ENCODE measurements around the gene DR1. TPM values are rescaled to one million over a fixed set of nuclear protein-coding genes. Genes with fewer than 3 reads are reported as not detected.

Gene DR1
- polyA plus RNA-seq, 3 donors: 13.5 to 61.8 (median 61.0) TPM

- H3K4me2 ChIP-seq (replicated peaks; ENCODE audit: extremely low read depth, low read length, poor library complexity, severe bottlenecking): no peak overlapping the region
- H3K27ac ChIP-seq (ENCODE audit: low read depth in 1 of 2, low read length in 2 of 2): no peak overlapping the region
- no CpG with 5 or more reads among the region's 1 CpG for WGBS (ENCODE audit: insufficient coverage)
- Mint-ChIP-seq H3K4me3 (no peak overlapping the region), H3K27ac (no peak overlapping the region), H3K27me3 (ENCODE audit: low read depth in 3 of 3) (peaks cover 0 to 1% (median 0%) of the 10 kb centered on the region in 3 donors), H3K9me3 (peaks cover 0 to 3% (median 0%) of the 10 kb centered on the region in 7 donors), H3K36me3 (peaks cover 0 to 6% of the 10 kb centered on the region in 2 donors), H3K4me1 (no peaks in the 10 kb centered on the region)
- H4K20me1 ChIP-seq (ENCODE audit: insufficient read depth, low read length): no peaks in the 10 kb centered on the region
- H3K4me1 ChIP-seq (ENCODE audit: control insufficient read depth in 1 of 2, insufficient read depth in 2 of 2, low read length in 2 of 2): no peaks in the 10 kb centered on the region
- H3K27me3 ChIP-seq (ENCODE audit: control insufficient read depth in 2 of 2, insufficient read depth in 2 of 2, low read length in 2 of 2): no peaks in the 10 kb centered on the region
- TF ChIP-seq CTCF (IDR thresholded peaks at IDR 0.05): no peak
- no peak overlapping the region for H2AFZ ChIP-seq (ENCODE audit: insufficient read depth, low read depth, low read length, poor library complexity, severe bottlenecking)
- H3K9ac ChIP-seq (ENCODE audit: insufficient read depth, low read length, poor library complexity, severe bottlenecking): no peak overlapping the region
- no peaks in the 10 kb centered on the region for H3K36me3 ChIP-seq (replicated peaks in 1 of 2; ENCODE audit: control insufficient read depth in 1 of 2, insufficient read depth in 2 of 2, low read length in 2 of 2)
- DNase-seq: no peak
- H3K4me3 ChIP-seq (replicated peaks in 1 of 3; ENCODE audit: low read depth in 2 of 3, low read length in 3 of 3): no peak overlapping the region
- H3K9me3 ChIP-seq (replicated peaks in 1 of 2; ENCODE audit: control insufficient read depth in 1 of 2, insufficient read depth in 1 of 2, low read length in 2 of 2): no peaks in the 10 kb centered on the region
- intact Hi-C loops (cut with micrococcal nuclease): loop anchor here (10.0 kb wide), 2 partner anchors 514 to 544 kb away; no protein-coding TSS in a partner anchor
- no peaks in the 10 kb centered on the region for H3K79me2 ChIP-seq (ENCODE audit: insufficient read depth, low read length)
Measured at GRCh38 chr1:93301131-93301530, 44.6 kb upstream of the DR1 start.

GRCh38 chr1:93302078-93302477 is 43.6 kb upstream of the DR1 start:
- Histone ChIP-seq H3K4me1 (ENCODE audit: control insufficient read depth in 1 of 2, insufficient read depth in 2 of 2, low read length in 2 of 2) (no peaks in the 10 kb centered on the region), H3K27me3 (ENCODE audit: control insufficient read depth in 2 of 2, insufficient read depth in 2 of 2, low read length in 2 of 2) (no peaks in the 10 kb centered on the region), H3K27ac (ENCODE audit: low read depth in 1 of 2, low read length in 2 of 2) (no peak overlapping the region), H4K20me1 (ENCODE audit: insufficient read depth, low read length) (no peaks in the 10 kb centered on the region), H2AFZ (ENCODE audit: insufficient read depth, low read depth, low read length, poor library complexity, severe bottlenecking) (no peak overlapping the region), H3K79me2 (ENCODE audit: insufficient read depth, low read length) (no peaks in the 10 kb centered on the region), H3K4me3 (replicated peaks in 1 of 3; ENCODE audit: low read depth in 2 of 3, low read length in 3 of 3) (no peak overlapping the region), H3K4me2 (replicated peaks; ENCODE audit: extremely low read depth, low read length, poor library complexity, severe bottlenecking) (no peak overlapping the region), H3K9me3 (replicated peaks in 1 of 2; ENCODE audit: control insufficient read depth in 1 of 2, insufficient read depth in 1 of 2, low read length in 2 of 2) (no peaks in the 10 kb centered on the region), H3K9ac (ENCODE audit: insufficient read depth, low read length, poor library complexity, severe bottlenecking) (no peak overlapping the region), H3K36me3 (replicated peaks in 1 of 2; ENCODE audit: control insufficient read depth in 1 of 2, insufficient read depth in 2 of 2, low read length in 2 of 2) (no peaks in the 10 kb centered on the region)
- Mint-ChIP-seq H3K36me3 (peaks cover 0 to 6% of the 10 kb centered on the region in 2 donors), H3K4me3 (no peak overlapping the region), H3K4me1 (no peaks in the 10 kb centered on the region), H3K9me3 (peaks cover 0 to 3% (median 0%) of the 10 kb centered on the region in 7 donors), H3K27ac (no peak overlapping the region), H3K27me3 (ENCODE audit: low read depth in 3 of 3) (no peaks in the 10 kb centered on the region)
- intact Hi-C loops (cut with micrococcal nuclease): loop anchor here (10.0 kb wide), 2 partner anchors 513 to 543 kb away; no protein-coding TSS in a partner anchor
- 100% methylated on average over 4 of the region's 5 CpGs for WGBS (ENCODE audit: insufficient coverage)
- no peak for TF ChIP-seq CTCF (IDR thresholded peaks at IDR 0.05)
- DNase-seq: no peak
